HG03521 (cell line): ENCODE results near the gene ABCC4.
A peak's percentile ranks its signal among the peaks of the same experiment; 100 is the strongest.

Source experiments
- ATAC-seq: cut with Tn5 transposase; IDR thresholded peaks from one replicate; pipeline ENCODE4 v1.9.1; 2021; ENCODE audit warnings: mild to moderate bottlenecking, moderate library complexity; ENCODE audit not compliant: unreplicated experiment

ABCC4 gene, protein sequence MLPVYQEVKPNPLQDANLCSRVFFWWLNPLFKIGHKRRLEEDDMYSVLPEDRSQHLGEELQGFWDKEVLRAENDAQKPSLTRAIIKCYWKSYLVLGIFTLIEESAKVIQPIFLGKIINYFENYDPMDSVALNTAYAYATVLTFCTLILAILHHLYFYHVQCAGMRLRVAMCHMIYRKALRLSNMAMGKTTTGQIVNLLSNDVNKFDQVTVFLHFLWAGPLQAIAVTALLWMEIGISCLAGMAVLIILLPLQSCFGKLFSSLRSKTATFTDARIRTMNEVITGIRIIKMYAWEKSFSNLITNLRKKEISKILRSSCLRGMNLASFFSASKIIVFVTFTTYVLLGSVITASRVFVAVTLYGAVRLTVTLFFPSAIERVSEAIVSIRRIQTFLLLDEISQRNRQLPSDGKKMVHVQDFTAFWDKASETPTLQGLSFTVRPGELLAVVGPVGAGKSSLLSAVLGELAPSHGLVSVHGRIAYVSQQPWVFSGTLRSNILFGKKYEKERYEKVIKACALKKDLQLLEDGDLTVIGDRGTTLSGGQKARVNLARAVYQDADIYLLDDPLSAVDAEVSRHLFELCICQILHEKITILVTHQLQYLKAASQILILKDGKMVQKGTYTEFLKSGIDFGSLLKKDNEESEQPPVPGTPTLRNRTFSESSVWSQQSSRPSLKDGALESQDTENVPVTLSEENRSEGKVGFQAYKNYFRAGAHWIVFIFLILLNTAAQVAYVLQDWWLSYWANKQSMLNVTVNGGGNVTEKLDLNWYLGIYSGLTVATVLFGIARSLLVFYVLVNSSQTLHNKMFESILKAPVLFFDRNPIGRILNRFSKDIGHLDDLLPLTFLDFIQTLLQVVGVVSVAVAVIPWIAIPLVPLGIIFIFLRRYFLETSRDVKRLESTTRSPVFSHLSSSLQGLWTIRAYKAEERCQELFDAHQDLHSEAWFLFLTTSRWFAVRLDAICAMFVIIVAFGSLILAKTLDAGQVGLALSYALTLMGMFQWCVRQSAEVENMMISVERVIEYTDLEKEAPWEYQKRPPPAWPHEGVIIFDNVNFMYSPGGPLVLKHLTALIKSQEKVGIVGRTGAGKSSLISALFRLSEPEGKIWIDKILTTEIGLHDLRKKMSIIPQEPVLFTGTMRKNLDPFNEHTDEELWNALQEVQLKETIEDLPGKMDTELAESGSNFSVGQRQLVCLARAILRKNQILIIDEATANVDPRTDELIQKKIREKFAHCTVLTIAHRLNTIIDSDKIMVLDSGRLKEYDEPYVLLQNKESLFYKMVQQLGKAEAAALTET (N-terminal part only)

DNA sequence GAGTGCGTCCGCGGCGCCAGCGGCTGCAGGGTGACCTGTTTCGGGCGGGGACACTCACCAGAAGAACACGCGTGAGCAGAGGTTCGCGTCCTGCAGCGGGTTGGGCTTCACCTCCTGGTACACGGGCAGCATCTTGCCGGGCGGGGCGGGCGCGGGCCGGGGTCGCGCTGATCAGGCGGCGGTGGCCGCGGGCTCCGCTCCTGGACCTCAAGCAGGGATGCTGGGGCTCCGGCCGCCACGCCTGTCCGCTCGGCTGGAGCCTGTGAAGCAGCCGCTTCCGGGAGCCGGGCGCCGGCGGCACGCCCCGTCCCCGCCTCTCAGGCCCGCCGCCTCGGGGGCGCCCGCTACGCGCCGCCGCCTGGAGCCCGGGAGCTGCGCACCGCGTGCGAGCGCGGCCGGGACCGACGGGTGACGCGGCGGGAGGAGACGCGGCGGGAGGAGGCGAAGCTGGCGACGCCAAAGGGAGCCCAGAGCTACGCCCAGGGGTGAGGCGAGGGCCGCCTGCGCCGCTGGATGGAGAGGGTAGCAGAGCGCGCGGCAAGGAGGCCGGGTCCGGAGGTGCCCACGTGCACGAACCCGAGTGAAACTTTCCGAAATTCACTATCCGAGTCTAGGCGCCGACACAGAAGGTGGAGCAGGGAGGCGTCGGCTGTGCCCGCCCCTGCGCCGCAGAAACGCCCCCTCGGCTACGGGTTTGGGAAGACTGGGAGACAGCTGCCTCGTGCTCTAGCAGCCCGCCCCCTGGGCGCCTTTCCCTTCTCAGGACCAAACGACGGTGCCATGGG, at the start of gene ABCC4:
Gene ABCC4 (minus strand): TSS at position 269 of the 785 bp plus-strand sequence. CDS start 137 bp downstream, at position 132.
- peak; percentile 81 for ATAC-seq

GRCh38 chr13:95349267-95349666, 48.0 kb upstream of the ABCC4 start:
- ATAC-seq = no peak

DNA sequence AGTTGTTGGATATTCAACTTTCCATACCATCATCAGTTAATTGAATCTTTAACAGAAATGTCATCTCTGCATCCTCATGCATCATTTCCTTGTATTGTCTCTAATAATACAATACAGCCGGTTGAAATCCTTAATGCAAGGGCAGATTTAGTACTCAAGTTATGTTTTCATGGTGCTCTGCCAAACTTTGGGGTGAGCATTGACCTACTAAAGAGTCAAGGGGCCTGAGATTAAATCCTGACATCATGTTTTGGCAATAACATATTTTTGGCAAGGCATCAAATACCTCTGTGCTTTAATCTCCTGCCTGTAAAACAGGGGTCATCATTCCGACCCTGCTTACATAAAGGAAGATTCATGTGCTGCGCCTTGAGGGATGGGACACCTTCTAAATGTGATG, 42.7 kb upstream of the ABCC4 start:
- no peak for ATAC-seq

GRCh38 chr13:95341441-95341840, 40.2 kb upstream of the ABCC4 start:
- ATAC-seq = no peak

DNA sequence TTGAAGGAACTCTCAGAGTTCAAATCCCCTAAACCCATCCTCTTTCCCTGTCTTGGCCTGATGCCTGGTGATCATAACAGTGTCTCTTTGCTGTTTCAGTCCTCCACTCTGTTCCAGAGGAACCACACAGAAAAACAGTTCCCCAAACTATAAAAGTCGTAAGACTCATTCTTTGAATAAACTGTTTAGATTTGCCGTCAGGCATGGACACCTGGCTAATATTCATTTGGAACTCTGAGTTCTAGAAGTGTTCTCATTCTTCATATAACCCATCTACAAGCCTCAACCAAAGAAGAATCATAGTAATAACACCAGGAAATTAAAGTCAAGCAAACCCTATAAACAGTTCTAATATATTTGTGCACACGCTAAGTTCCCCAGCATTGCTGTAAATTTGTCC, 37.7 kb upstream of the ABCC4 start:
- ATAC-seq = no peak

- ATAC-seq = no peak
Measured at GRCh38 chr13:95337597-95337996, 36.3 kb upstream of the ABCC4 start.

GRCh38 chr13:95335667-95336066, 34.4 kb upstream of the ABCC4 start:
- ATAC-seq = no peak

DNA sequence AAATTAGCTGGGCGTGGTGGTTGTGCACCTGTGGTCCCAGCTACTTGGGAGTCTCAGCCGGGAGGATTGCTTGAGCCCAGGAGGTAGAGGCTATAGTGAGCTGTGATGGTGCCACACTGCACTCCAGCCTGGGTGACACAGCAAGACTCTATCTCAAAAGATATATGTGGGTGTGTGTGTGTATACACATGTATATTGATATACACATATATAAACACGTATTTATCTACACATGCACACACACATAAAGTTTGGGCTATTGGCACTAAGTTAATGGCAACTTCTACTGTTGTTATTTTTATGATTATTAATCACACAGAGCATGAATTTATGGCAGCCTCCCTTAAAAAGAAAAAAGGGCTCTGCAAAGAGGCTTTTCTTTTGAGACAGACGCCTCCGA, 27.1 kb upstream of the ABCC4 start:
- ATAC-seq = no peak

- ATAC-seq = no peak
Measured at GRCh38 chr13:95327190-95327589, 25.9 kb upstream of the ABCC4 start.

DNA sequence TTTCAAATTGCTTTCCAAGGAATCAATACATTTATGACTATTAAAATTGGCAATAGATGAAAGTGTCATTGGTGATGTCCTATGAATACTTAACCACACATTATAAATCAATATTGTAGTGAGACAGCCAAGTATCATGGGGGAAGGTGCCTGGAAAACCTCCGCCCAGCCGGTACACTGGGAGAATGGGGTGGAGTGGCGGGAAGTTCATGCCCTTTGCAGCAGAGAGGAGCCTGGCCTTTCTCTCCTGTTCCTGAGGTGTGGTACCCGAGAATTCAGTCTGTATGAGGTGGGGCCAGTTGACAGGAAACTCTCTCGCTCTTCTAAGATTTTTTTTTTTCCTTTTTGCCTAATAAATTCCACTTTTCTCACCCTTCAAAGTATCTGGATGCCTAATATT, 25.4 kb upstream of the ABCC4 start:
- ATAC-seq = no peak

- ATAC-seq = no peak
Measured at GRCh38 chr13:95325485-95325884, 24.2 kb upstream of the ABCC4 start.

DNA sequence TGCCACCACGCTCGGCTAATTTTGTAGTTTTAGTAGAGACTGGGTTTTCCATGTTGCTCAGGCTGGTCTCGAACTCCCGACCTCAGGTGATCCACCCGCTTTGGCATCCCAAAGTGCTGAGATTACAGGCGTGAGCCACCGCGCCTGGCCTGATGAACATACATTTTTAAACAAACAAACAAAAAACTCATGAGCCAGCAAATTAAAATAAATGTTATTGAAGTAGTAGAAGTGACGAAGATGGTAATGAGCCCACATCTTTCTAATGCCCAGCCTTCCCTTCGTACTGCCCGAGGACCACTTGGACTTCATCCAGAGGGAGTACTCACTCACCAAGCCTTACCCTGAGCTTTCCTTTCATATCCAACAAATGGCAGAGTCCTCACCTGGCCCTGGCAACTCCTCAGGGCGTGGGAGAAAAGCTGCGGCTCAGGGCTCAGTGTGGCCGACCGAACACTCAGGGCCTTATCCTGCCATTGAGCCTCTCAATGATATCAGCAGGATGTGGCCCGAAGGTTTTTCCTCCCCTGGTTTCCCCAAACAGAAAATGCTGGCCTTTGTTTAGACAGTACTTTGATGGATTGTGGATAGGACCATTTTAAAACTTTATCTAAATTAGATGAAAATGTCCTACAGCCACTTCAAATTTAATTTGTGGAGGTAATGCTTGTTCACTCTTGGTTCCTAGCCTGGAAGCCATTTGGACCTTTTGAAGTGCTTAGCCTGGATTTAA, 22.8 kb upstream of the ABCC4 start:
- no peak for ATAC-seq

- ATAC-seq = no peak
Measured at GRCh38 chr13:95319551-95320274, 18.5 kb upstream of the ABCC4 start.

GRCh38 chr13:95317039-95317989, 16.1 kb upstream of the ABCC4 start:
- ATAC-seq = no peak

DNA sequence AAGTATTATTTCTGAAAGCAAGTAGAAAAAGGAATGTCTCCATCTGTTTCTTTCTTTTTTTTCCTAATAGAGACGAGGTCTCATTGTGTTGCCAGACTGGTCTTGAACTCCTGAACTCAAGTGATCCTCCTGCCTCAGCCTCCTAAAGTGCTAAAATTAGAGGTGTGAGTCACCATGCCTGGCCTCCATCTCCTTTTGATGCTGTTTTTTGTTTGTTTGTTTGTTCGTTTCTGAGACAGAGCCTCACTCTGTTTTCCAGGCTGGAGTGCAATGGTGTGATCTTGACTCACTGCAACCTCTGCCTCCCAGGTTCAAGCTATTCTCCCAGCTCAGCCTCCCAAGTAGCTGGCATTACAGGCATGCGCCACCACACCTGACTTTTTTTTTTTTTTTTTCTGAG, 14.5 kb upstream of the ABCC4 start:
- no peak for ATAC-seq

- no peak for ATAC-seq
Measured at GRCh38 chr13:95307507-95307906, 6.3 kb upstream of the ABCC4 start.

- ATAC-seq = no peak
Measured at GRCh38 chr13:95304453-95304852, 3.2 kb upstream of the ABCC4 start.

DNA sequence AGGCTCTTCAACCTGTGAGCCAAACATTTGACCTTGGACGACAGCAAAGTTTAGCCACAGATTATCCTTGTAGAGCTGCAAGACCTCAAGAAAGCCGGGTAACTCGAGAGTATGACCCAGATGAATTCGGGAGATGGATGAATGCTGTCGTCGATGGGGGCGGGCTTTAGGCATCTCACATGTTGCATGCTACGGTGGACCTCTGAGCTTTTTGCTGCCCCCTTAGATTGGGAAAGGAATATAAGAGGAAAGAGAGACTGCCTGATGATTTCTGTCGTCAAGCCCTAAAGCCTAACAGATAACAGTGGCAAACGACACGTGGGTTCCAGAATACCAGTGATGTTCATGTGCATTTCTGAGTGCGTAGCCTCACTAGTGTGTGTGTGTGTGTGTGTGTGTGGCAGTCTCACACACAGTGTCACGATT, 730 bp upstream of the ABCC4 start:
- no peak for ATAC-seq
